HepG2 (cell line): ENCODE measurements around the gene ZNF292.

Experiments used
- KDM1A ChIP-seq: IDR thresholded peaks from 2 replicates; pipeline ENCODE4 v1.6.1; 2016; ENCODE audit warnings: missing compliant biosample characterization
- PCBP1 ChIP-seq: fragments of 200-400 bp; formaldehyde crosslinking; IDR thresholded peaks from 2 replicates; pipeline ENCODE4 v1.6.1; 2017; ENCODE audit warnings: mild to moderate bottlenecking, low read depth, low read length, borderline replicate concordance
- POLR2G ChIP-seq: fragments of 200-400 bp; formaldehyde crosslinking; IDR thresholded peaks from 2 replicates; pipeline ENCODE4 v1.6.1; 2018; ENCODE audit warnings: mild to moderate bottlenecking, low read depth, low read length, moderate library complexity
- PTBP1 ChIP-seq: fragments of 200-400 bp; formaldehyde crosslinking; IDR thresholded peaks from 2 replicates; pipeline ENCODE4 v1.6.1; 2018; ENCODE audit warnings: low read length, low read depth; ENCODE audit not compliant: poor library complexity, severe bottlenecking
- TAF1 ChIP-seq: sonication (generic); formaldehyde crosslinking; IDR thresholded peaks from 2 replicates; pipeline ENCODE4 v1.4.0; 2020; ENCODE audit warnings: missing genetic modification reagents
- ZNF337 ChIP-seq: sonication (generic); formaldehyde crosslinking; IDR thresholded peaks from 2 replicates; pipeline ENCODE4 v1.5.1; 2020; ENCODE audit warnings: missing genetic modification reagents, low read depth, mild to moderate bottlenecking, borderline replicate concordance
- ZNF567 ChIP-seq: sonication (generic); formaldehyde crosslinking; IDR thresholded peaks from 2 replicates; pipeline ENCODE4 v1.8.1; 2023; ENCODE audit warnings: mild to moderate bottlenecking, missing genetic modification reagents, borderline replicate concordance
- TF ChIP-seq, protein P1 (sequence below): sonication (generic); formaldehyde crosslinking; IDR thresholded peaks from 2 replicates; pipeline ENCODE4 v1.4.0; 2020; ENCODE audit warnings: missing genetic modification reagents
- TF ChIP-seq, protein P2 (sequence below): sonication (generic); formaldehyde crosslinking; IDR thresholded peaks from 2 replicates; pipeline ENCODE4 v1.4.0; 2020; ENCODE audit warnings: missing genetic modification reagents, borderline replicate concordance

DNA sequence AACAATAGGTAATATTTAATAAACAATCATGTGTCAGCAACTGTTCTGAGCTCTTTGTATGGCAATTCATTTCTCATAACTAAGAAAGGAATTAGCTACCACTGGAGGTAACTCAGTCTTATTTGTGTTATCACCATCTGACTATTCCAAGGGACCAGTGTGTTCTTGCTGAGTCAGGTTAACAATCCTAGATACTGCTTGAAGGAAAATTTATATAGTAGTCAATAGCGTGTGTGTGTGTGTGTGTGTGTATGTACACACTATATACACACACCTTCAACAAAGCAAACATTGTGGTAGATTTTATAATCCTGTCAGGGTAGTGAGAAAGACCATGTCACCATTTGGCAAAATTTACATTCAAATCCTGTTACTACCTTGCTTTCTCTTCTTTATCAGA lies 121.3 kb downstream of the ZNF292 start:
- TF ChIP-seq, protein P1, sequence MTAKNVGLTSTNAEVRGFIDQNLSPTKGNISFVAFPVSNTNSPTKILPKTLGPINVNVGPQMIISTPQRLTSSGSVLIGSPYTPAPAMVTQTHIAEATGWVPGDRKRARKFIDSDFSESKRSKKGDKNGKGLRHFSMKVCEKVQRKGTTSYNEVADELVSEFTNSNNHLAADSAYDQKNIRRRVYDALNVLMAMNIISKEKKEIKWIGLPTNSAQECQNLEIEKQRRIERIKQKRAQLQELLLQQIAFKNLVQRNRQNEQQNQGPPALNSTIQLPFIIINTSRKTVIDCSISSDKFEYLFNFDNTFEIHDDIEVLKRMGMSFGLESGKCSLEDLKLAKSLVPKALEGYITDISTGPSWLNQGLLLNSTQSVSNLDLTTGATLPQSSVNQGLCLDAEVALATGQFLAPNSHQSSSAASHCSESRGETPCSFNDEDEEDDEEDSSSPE (CRISPR knock-in tag): no peak
- TF ChIP-seq PCBP1: no peak
- TF ChIP-seq ZNF567 (CRISPR knock-in tag): no peak
- TF ChIP-seq, protein P2, sequence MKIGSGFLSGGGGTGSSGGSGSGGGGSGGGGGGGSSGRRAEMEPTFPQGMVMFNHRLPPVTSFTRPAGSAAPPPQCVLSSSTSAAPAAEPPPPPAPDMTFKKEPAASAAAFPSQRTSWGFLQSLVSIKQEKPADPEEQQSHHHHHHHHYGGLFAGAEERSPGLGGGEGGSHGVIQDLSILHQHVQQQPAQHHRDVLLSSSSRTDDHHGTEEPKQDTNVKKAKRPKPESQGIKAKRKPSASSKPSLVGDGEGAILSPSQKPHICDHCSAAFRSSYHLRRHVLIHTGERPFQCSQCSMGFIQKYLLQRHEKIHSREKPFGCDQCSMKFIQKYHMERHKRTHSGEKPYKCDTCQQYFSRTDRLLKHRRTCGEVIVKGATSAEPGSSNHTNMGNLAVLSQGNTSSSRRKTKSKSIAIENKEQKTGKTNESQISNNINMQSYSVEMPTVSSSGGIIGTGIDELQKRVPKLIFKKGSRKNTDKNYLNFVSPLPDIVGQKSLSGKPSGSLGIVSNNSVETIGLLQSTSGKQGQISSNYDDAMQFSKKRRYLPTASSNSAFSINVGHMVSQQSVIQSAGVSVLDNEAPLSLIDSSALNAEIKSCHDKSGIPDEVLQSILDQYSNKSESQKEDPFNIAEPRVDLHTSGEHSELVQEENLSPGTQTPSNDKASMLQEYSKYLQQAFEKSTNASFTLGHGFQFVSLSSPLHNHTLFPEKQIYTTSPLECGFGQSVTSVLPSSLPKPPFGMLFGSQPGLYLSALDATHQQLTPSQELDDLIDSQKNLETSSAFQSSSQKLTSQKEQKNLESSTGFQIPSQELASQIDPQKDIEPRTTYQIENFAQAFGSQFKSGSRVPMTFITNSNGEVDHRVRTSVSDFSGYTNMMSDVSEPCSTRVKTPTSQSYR (CRISPR knock-in tag): no peak
- TF ChIP-seq POLR2G: no peak
- no peak for TF ChIP-seq ZNF337 (CRISPR knock-in tag)
- no peak for TF ChIP-seq TAF1
- no peak for TF ChIP-seq KDM1A (CRISPR knock-in tag)
- TF ChIP-seq PTBP1: no peak
